Gastrocnemius medialis (tissue), 4 donors: Measurements from ENCODE around the gene INPP5A. TPM values are rescaled to one million over a fixed set of nuclear protein-coding genes. Genes with fewer than 3 reads are reported as not detected.

Source experiments
- ATAC-seq, 2 donors: fragments of 150-250 bp; one replicate each; pipeline ENCODE4 v1.9.1; 2016
- DNase-seq, 2 donors: peaks; one replicate each; pipeline ENCODE4 v3.0.0-alpha.2; 2019
- H3K27ac ChIP-seq, 4 donors: fragments of 200-600 bp; sonication (generic); 1 replicate in 1 of 4; 2 replicates in 3 of 4; pipeline ENCODE4 v1.5.1; 2016 to 2018; ENCODE audit warnings: mild to moderate bottlenecking in 2 of 4, moderate library complexity in 1 of 4
- H3K27me3 ChIP-seq, 3 donors: fragments of 200-600 bp; sonication (generic) in 2 of 3; 1 replicate in 1 of 3; 2 replicates in 2 of 3; pipeline versions ENCODE4 v1.5.1 to v1.6.0; 2016 to 2019; ENCODE audit warnings: mild to moderate bottlenecking in 1 of 3, moderate library complexity in 1 of 3
- H3K36me3 ChIP-seq, 2 donors: fragments of 200-600 bp; sonication (generic) in 1 of 2; one replicate each; pipeline ENCODE4 v1.5.1; 2017 to 2018
- H3K4me1 ChIP-seq, 2 donors: fragments of 200-600 bp; sonication (generic) in 1 of 2; one replicate each; pipeline ENCODE4 v1.5.1; 2016 to 2017; ENCODE audit warnings: mild to moderate bottlenecking in 2 of 2
- H3K4me3 ChIP-seq, 4 donors: fragments of 200-600 bp; sonication (generic) in 3 of 4; 1 replicate in 1 of 4; 2 replicates in 3 of 4; pipeline ENCODE4 v1.5.1; 2016 to 2019; ENCODE audit warnings: mild to moderate bottlenecking in 2 of 4
- H3K9me3 ChIP-seq, 3 donors: fragments of 200-600 bp; sonication (generic) in 2 of 3; 1 replicate in 1 of 3; 2 replicates in 2 of 3; pipeline ENCODE4 v1.5.1; 2016 to 2019
- POLR2A ChIP-seq, 2 donors: fragments of 450-650 bp; IDR thresholded peaks; one replicate each; pipeline ENCODE4 v1.6.1; 2017; ENCODE audit warnings: antibody characterized with exemption in 2 of 2, mild to moderate bottlenecking in 2 of 2, moderate library complexity in 2 of 2
- in situ Hi-C, 4 donors: fragments of 200-750 bp; cut with MboI; loops; one replicate each; pipeline versions ENCODE4 v1.15.0 to v1.8.0; 2017; ENCODE audit warnings: low sequenced_read_pairs in 4 of 4
- intact Hi-C: fragments of 100-400 bp; cut with DNase I; formaldehyde crosslinking; loops from one replicate; pipeline ENCODE4 v1.15.1; 2023; ENCODE audit warnings: low total_unique reads
- total RNA-seq, 4 donors: library from RNA; depleted of rRNA; stranded (reverse); fragments of >200 nt; gene quantifications; one replicate each; pipeline versions ENCODE4 v1.1.0 to v1.2.3, GENCODE V29; 2016
- TF ChIP-seq, protein P1 (sequence below), 5 experiments: fragments of 450-650 bp in 3 of 5; fragments of 200-600 bp in 2 of 5; sonication (generic) in 2 of 5; IDR thresholded peaks in 4 of 5; conservative IDR thresholded peaks in 1 of 5; 1 replicate in 4 of 5; 2 replicates in 1 of 5; pipeline ENCODE4 v1.5.1; 2016 to 2019; ENCODE audit warnings: antibody characterized with exemption in 5 of 5, mild to moderate bottlenecking in 3 of 5, moderate library complexity in 3 of 5

INPP5A gene
- total RNA-seq, 4 donors from 2014 or later: 74.9 to 107 (median 92.4) TPM

DNA sequence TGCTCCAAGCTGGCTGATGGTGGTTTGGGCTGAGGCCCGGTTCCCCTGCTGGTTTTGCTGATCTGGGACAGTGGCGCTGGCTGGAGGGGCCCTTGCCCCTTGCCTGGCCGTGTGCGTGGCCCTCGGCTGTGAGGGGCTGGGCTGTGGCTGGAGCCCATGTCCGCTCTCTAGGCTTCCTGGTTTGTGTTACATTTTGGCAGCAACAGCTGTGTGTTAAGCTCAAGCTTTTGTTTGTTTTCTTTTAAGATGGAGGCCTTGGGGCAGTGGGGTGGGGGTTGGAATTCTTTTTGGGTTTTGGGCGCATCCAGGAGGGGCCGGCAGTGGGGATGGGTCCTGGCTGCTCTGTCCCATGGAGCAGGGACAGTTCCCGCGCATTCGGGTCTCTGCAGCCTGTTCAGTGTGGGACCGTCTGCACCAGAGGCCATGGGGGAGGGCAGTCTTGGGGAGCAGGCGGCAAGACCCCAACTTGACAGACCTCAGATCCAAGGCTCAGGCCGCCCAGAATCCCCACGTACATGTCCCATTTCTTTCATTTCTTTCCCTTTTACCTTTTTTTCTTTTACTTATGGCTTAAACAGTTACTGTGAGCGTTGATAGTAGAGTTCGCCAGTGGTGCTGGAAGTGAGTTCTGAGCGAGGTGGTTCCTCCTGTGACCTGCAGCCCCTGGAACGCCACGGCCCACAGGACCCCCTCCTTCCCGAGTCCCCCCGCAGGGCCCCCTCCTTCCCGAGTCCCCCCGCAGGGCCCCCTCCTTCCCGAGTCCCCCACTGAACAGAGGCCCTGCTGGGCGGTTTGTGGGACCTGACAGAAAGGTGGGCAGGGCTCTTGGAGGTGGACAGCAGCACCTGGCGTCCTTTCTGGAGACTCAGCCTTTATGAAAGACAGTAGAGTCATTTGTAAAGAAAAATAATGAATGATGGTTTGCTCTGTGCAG is 75.3 kb downstream of the INPP5A start:
- H3K4me3 ChIP-seq: no peak overlapping the region
- TF ChIP-seq, protein P1, sequence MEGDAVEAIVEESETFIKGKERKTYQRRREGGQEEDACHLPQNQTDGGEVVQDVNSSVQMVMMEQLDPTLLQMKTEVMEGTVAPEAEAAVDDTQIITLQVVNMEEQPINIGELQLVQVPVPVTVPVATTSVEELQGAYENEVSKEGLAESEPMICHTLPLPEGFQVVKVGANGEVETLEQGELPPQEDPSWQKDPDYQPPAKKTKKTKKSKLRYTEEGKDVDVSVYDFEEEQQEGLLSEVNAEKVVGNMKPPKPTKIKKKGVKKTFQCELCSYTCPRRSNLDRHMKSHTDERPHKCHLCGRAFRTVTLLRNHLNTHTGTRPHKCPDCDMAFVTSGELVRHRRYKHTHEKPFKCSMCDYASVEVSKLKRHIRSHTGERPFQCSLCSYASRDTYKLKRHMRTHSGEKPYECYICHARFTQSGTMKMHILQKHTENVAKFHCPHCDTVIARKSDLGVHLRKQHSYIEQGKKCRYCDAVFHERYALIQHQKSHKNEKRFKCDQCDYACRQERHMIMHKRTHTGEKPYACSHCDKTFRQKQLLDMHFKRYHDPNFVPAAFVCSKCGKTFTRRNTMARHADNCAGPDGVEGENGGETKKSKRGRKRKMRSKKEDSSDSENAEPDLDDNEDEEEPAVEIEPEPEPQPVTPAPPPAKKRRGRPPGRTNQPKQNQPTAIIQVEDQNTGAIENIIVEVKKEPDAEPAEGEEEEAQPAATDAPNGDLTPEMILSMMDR (IDR thresholded peaks at IDR 0.05 in 4 of 5, conservative IDR thresholded peaks at IDR 0.05 in 1 of 5): no peak
- TF ChIP-seq POLR2A (IDR thresholded peaks at IDR 0.05): no peak
- peaks cover 0 to 11% of the 10 kb centered on the region in 2 donors for H3K4me1 ChIP-seq
- DNase-seq (no peak), ATAC-seq (no peak)
- H3K27ac ChIP-seq: no peak overlapping the region
- no peaks in the 10 kb centered on the region for H3K36me3 ChIP-seq
- no peaks in the 10 kb centered on the region for H3K9me3 ChIP-seq
- intact Hi-C loops (no loop called here), in situ Hi-C loops (no loop called here)
- no peaks in the 10 kb centered on the region for H3K27me3 ChIP-seq

DNA sequence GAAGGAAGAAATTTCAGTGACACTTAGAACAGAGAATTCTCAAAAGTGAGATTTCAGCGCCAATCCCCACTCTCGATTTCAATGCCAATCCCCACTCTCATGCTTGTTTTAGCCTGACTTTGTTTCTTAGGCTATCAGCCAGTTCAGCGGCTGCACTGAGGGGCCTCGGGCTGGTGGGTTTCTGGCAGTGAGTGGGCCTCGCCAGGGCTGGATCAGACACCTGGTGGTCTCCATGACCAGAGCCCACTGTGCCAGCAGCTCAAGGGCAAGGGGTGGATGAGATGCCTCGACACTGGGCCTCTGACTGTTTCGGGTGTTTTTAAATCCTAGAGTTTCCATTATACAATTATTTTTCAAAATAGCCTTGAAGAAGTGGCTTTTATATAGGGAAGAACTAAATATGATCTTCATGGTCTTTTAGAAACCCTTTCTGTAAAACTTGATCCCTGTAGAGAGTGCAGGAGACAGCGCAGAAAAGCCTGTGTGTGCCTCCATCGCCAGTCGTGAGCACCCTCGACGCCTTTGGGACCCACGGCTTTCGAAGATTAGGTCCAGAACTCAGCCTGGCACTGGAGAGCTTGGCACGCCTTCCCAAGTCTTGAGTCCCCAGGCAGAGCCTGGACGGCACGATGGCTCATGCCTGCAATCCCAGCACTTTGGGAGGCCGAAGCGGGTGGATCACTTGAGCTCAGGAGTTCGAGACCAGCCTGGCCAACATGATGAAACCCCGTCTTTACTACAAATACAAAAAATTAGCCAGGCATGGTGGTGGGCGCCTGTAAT is 76.2 kb downstream of the INPP5A start:
- in situ Hi-C loops (no loop called here), intact Hi-C loops (no loop called here)
- DNase-seq (no peak), ATAC-seq (no peak)
- Histone ChIP-seq H3K4me3 (no peak overlapping the region), H3K27ac (no peak overlapping the region), H3K9me3 (no peaks in the 10 kb centered on the region), H3K27me3 (no peaks in the 10 kb centered on the region), H3K4me1 (peaks cover 0 to 11% of the 10 kb centered on the region in 2 donors), H3K36me3 (no peaks in the 10 kb centered on the region)
- no peak for TF ChIP-seq POLR2A (IDR thresholded peaks at IDR 0.05)
- TF ChIP-seq, protein P1 (IDR thresholded peaks at IDR 0.05 in 4 of 5, conservative IDR thresholded peaks at IDR 0.05 in 1 of 5): no peak

DNA sequence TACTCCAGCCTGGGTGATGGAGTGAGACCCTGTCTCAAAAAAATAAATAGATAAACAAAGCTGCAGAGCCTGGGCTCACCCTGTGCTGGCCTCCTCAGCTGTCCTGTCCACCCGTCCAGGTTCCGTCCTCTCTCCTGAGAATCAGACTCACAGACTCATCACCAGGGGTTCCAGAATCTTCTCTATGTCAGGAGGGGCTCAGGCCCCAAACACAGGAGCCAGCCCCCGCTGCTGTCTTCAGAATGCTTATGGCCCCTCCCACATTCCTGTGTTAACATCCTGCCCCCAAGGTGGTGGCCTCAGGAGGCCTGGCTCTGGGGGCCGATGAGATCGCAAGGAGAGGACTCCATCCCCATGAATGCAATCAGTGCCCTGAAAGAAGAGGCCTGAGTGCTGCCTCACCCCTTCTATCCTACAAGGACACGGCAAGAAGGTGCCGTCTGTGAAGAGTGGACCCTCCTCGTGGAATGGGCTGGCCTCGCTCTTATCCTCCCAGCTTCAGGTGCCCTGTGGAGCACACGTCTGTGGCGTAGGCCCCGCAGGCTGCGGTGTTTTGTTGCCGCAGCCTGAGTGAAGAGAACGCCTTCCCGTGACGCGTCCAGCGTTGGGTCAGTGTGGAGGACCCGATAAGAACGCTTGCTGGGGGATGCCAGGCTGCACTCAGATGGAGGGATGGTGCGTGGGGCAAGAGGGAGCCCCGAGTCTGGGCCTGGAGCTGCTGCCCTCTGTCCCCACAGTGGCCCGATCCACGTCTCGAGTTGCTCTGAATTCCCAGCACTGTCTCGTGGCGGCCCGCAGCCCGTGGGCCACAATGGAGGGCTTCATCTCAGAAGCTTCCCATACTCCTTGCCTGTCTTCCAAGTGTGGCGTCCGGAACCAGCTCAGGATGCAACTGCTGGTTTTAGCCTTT is 77.1 kb downstream of the INPP5A start:
- no peak for ATAC-seq
- intact Hi-C loops (no loop called here), in situ Hi-C loops (no loop called here)
- Histone ChIP-seq H3K4me1 (peaks cover 0 to 11% of the 10 kb centered on the region in 2 donors), H3K27me3 (no peaks in the 10 kb centered on the region), H3K9me3 (no peaks in the 10 kb centered on the region), H3K36me3 (no peaks in the 10 kb centered on the region), H3K27ac (no peak overlapping the region), H3K4me3 (no peak overlapping the region)
- DNase-seq: no peak
- TF ChIP-seq, protein P1 (IDR thresholded peaks at IDR 0.05 in 4 of 5, conservative IDR thresholded peaks at IDR 0.05 in 1 of 5): no peak
- no peak for TF ChIP-seq POLR2A (IDR thresholded peaks at IDR 0.05)

DNA sequence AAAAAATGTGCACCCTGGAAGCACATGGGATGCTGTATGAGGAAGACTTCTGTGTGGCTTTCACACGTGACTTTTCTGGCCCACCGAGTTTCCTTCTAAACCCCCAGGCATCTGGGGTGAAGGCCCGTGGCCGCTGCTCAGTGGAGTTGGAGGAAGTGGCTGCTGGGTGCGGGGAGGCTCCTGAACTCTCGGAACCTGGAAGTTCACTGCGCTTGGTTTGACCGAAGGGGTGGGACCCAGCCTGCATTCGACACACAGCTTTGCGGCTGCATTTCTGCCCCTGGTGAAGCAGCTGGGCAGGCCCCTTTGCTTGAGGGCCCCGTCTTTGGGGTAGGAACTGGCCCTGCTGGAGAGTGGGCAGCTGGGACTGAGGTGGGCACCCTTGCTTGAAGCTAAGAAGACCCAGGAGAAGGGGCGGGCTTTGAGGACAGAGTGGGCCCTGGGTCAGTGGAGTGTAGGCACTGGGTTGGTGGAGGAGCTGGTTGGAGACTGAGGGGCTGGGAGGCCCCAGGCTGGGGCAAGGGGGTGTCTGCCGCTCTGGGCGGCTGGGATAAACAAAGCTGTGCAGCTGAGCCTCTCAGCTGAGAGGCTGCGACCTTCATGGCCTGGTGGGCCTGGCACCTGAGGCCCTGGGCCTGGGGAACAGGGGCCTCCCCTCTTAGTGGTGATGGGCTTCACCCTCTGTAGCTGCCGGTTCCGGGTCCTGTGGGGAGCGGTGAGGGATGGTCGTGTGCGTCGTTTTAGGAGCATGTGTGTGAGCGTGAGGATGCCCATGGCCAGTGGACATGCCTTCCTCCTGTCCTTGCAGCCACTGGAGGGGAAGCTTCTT is 78.0 kb downstream of the INPP5A start:
- Histone ChIP-seq H3K9me3 (no peaks in the 10 kb centered on the region), H3K4me1 (peaks cover 0 to 11% of the 10 kb centered on the region in 2 donors), H3K27ac (no peak overlapping the region), H3K4me3 (no peak overlapping the region), H3K27me3 (no peaks in the 10 kb centered on the region), H3K36me3 (no peaks in the 10 kb centered on the region)
- intact Hi-C loops (no loop called here), in situ Hi-C loops (no loop called here)
- DNase-seq (no peak), ATAC-seq (no peak)
- no peak for TF ChIP-seq POLR2A (IDR thresholded peaks at IDR 0.05)
- TF ChIP-seq, protein P1 (IDR thresholded peaks at IDR 0.05 in 4 of 5, conservative IDR thresholded peaks at IDR 0.05 in 1 of 5): no peak
